GM19023 (cell line): Measurements from ENCODE around the gene CRYAB.
"Not testable (repeated sequence)": the region's sequence is repeated elsewhere in the genome, so short reads cannot be mapped to it uniquely, and the experiment has no call there.

Experiments used
- ATAC-seq: cut with Tn5 transposase; IDR thresholded peaks from one replicate; pipeline ENCODE4 v1.9.1; 2021; ENCODE audit warnings: mild to moderate bottlenecking, moderate library complexity; ENCODE audit not compliant: unreplicated experiment

Gene CRYAB

GRCh38 chr11:111934306-111934705 is 22.7 kb upstream of the CRYAB start:
- no peak for ATAC-seq

GRCh38 chr11:111933872-111934271 is 22.3 kb upstream of the CRYAB start:
- no peak for ATAC-seq

GRCh38 chr11:111933176-111933575 is 21.6 kb upstream of the CRYAB start:
- not testable (repeated sequence) for ATAC-seq

GRCh38 chr11:111932611-111932950 is 21.0 kb upstream of the CRYAB start:
- no peak for ATAC-seq

- no peak for ATAC-seq
Measured at GRCh38 chr11:111930472-111930871, 18.9 kb upstream of the CRYAB start.

GRCh38 chr11:111926505-111927391 is 15.2 kb upstream of the CRYAB start:
- peak; percentile 92 for ATAC-seq

- ATAC-seq, result no peak
Measured at GRCh38 chr11:111925953-111926352, 14.4 kb upstream of the CRYAB start.

GRCh38 chr11:111923951-111924350 is 12.4 kb upstream of the CRYAB start:
- no peak for ATAC-seq

- no peak for ATAC-seq
Measured at GRCh38 chr11:111923351-111923788, 11.8 kb upstream of the CRYAB start.

- no peak for ATAC-seq
Measured at GRCh38 chr11:111922803-111923202, 11.2 kb upstream of the CRYAB start.

GRCh38 chr11:111921541-111922230 is 10.1 kb upstream of the CRYAB start:
- no peak for ATAC-seq

GRCh38 chr11:111920908-111921307 is 9.3 kb upstream of the CRYAB start:
- ATAC-seq, result no peak

GRCh38 chr11:111918390-111919256 is 7.1 kb upstream of the CRYAB start, which contains the start of gene C11orf52:
Gene C11orf52 (plus strand): TSS chr11:111918913. CDS start chr11:111918973, 60 bp downstream.
- ATAC-seq, result no peak

GRCh38 chr11:111917788-111918187 is 6.2 kb upstream of the CRYAB start:
- ATAC-seq, result no peak

- ATAC-seq, result no peak
Measured at GRCh38 chr11:111917312-111917711, 5.7 kb upstream of the CRYAB start.

- no peak for ATAC-seq
Measured at GRCh38 chr11:111916768-111917167, 5.2 kb upstream of the CRYAB start.

GRCh38 chr11:111913997-111914396 is 2.4 kb upstream of the CRYAB start:
- ATAC-seq, result no peak

GRCh38 chr11:111913031-111913861 is 1.7 kb upstream of the CRYAB start:
- ATAC-seq, result no peak

GRCh38 chr11:111912535-111912934 is 965 bp upstream of the CRYAB start, which contains the start of gene HSPB2:
Gene HSPB2 (plus strand): TSS chr11:111912734. CDS start chr11:111912830, 96 bp downstream.
- ATAC-seq, result no peak
